B cell (primary cell): Measurements from ENCODE around the gene YARS1.

ENCODE experiments used
- EZH2 ChIP-seq: IDR thresholded peaks from 2 replicates; pipeline ENCODE4 v1.6.1; 2012; ENCODE audit warnings: borderline replicate concordance, low read depth, mild to moderate bottlenecking, moderate library complexity, low read length; ENCODE audit not compliant: insufficient read depth, poor library complexity, severe bottlenecking
- TF ChIP-seq, protein P1 (sequence below): fragments of 200-600 bp; IDR thresholded peaks from one replicate; pipeline ENCODE4 v1.8.0; 2022; ENCODE audit warnings: antibody characterized with exemption, mild to moderate bottlenecking

DNA sequence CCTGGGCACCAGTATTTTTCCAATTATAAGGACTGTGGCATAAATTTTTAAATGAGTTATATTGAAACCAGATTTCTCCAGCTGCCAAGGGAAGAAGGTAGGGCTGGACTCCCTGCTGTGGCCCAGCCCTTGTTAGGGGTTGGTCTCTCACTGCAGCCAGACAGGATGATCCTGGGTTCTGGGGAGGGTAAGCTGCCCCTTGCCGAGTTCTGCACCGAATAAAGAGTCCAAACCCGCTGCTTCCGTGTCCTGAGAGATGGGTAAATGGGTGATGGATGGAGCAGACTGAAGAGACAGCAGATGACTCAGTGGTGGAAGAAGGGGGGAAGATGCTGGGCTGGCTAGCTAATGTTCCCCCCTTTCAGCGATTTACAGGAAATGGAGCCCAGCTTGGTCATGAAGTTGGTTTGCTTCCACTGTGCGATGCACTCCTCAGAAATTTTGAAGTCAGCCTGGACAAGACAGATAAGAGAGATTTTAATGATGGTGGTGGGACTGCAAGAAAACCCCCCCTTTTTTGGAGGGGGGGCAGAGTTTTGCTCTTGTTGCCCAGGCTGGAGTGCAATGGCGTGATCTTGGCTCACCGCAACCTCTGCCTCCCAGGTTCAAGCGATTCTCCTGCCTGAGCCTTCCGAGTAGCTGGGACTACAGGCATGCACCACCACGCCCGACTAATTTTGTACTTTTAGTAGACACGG lies 41.4 kb downstream of the YARS1 start:
- TF ChIP-seq, protein P1, sequence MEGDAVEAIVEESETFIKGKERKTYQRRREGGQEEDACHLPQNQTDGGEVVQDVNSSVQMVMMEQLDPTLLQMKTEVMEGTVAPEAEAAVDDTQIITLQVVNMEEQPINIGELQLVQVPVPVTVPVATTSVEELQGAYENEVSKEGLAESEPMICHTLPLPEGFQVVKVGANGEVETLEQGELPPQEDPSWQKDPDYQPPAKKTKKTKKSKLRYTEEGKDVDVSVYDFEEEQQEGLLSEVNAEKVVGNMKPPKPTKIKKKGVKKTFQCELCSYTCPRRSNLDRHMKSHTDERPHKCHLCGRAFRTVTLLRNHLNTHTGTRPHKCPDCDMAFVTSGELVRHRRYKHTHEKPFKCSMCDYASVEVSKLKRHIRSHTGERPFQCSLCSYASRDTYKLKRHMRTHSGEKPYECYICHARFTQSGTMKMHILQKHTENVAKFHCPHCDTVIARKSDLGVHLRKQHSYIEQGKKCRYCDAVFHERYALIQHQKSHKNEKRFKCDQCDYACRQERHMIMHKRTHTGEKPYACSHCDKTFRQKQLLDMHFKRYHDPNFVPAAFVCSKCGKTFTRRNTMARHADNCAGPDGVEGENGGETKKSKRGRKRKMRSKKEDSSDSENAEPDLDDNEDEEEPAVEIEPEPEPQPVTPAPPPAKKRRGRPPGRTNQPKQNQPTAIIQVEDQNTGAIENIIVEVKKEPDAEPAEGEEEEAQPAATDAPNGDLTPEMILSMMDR: no peak
- no peak for TF ChIP-seq EZH2
